NK-92 treated with Interleukin-12 subunit alpha and Interleukin-12 subunit beta, amount 100 ng/mL, for 24 hours (cell line): ENCODE data around the gene CHMP4A.

ENCODE experiments used
- DNase-seq: peaks from one replicate; lab custom pipeline; 2025; lab: John Stamatoyannopoulos, UW

The CHMP4A gene

GRCh38 chr14:24178399-24179178 is 34.7 kb downstream of the CHMP4A start:
- no peak for DNase-seq

DNA sequence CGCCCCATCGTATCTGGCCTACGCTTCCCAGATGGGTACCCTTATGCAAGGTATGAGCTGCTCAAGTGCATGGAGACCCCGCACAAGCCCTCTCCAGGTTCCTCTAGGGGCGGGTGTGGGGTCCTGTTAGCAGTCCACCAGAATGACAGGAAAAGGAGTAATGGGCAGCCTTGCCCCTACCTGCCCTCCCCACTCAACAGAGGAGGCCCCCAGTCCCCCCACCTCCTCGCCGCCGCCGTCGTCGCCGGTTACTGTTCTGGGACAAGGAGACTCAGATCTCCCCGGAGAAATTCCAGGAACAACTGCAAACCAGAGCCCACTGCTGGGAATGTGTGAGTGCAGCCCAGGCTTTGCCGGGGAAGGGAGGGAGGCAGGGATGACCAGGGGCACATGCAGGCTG is 35.4 kb downstream of the CHMP4A start:
- no peak for DNase-seq

- no peak for DNase-seq
These were observed 36.1 kb downstream of the CHMP4A start for GRCh38 chr14:24177041-24177825.

GRCh38 chr14:24176599-24176998 is 36.7 kb downstream of the CHMP4A start:
- no peak for DNase-seq

DNA sequence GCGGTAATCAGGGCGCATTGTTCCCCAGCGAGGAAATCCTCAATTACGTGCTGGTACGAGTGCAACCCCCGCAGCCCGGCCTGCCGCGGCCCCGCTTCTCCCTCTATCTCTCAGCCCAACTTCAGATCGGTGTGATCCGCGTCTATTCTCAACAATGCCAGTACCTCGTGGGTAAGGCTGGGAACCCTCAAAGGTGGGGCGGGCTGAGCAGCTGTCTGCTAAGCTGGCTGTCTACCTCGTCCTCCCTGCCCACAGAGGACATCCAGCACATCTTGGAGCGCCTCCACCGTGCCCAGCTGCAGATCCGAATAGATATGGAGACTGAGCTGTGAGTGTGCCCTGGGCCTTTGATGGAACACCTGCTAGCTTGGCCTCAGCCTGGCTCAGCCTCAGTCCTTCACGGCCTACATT is 40.4 kb downstream of the CHMP4A start:
- DNase-seq: no peak

DNA sequence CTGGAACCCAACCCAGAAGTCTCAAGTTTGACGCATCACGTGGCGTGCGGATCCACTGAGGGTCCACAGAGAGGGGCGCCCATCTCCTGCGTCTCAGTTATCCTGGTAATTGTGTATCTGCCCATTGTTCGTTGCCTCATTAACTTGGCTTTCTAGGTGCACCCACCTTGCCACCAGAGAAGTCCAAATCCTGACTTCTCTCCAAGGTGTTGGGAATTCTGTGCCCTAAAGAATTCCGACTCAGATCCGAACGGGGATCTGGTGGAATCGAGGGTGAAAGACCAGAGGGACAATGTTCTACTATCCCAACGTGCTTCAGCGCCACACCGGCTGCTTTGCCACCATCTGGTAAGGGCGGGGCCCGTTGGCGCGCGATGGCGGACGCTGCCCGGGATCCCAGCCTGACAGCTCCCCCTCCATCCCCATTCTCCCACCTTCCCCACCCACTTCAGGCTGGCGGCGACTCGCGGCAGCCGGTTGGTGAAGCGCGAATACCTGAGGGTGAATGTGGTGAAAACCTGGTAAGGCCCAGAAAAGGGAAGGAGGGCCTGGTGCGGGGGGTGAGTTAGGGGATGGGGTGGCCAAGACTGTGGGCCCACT is 40.9 kb downstream of the CHMP4A start:
- DNase-seq: no peak

DNA sequence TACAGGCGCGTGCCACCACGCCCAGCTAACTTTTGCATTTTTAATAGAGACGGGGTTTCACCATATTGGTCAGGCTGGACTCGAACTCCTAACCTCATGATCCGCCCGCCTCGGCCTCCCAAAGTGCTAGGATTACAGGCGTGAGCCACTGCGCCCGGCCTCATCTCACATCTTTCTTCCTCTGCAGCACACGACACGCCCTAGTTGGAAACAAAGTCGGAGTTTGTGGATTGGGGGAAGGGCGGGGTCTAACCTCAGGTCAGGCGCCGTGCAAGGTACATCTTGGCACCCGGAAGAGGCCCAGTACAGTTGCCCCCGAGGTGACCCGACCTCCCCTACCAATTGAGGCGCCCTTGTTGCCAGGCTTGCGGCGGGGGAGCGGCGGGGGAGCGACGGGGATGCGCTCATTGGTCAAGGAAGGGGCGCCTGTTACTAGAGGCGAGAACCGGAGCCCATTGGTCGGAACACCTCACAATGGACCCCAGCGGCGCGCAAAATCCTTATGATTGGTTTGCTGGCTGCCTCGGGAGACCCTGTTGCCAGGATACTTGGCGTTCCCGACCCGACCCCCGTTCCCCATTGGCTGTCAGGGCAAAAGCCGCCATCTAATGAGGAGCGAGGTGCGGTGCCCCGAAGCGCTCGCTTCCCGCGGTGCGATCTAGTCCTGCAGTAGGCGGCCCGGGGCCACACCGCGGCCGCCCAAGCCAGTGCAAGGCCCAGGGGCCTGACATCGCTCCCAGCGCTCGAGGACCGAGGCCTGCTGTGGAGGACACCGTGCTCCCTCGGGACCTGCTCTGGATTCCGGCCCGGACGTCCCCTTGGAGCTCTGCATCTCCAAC is 41.6 kb downstream of the CHMP4A start, which contains the start of gene REC8:
Gene REC8 (plus strand): TSS at position 659 of the 839 bp plus-strand sequence. CDS start 473 bp downstream, outside the sequence.
- DNase-seq: no peak

GRCh38 chr14:24167469-24168114 is 45.7 kb downstream of the CHMP4A start:
- DNase-seq: no peak

DNA sequence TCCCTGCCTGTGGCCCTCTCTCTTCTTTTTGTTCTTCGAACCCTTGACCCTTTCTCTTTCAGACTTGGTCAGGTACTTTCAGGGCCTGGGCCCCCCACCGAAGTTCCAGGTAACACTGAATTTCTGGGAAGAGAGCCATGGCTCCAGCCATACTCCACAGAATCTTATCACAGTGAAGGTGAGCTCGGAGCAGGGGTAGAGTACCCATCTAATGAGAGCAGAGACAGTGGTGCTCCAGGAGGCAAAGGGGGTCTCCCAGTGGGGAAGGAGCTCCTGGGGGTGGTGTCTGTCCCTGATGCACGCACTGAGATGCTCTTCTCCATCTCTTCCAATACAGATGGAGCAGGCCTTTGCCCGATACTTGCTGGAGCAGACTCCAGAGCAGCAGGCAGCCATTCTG is 47.5 kb downstream of the CHMP4A start:
- no peak for DNase-seq

DNA sequence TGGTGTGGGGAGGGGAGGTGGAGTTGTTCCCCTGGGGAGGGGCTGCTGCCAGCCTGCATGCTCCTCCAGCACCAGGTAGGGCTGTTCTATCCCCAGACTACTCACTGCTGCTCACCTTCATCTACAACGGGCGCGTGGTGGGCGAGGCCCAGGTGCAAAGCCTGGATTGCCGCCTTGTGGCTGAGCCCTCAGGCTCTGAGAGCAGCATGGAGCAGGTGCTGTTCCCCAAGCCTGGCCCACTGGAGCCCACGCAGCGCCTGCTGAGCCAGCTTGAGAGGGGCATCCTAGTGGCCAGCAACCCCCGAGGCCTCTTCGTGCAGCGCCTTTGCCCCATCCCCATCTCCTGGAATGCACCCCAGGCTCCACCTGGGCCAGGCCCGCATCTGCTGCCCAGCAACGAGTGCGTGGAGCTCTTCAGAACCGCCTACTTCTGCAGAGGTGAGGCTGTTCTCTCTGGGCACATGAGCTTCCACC is 48.7 kb downstream of the CHMP4A start:
- no peak for DNase-seq

- no peak for DNase-seq
These were observed 51.2 kb downstream of the CHMP4A start for GRCh38 chr14:24162093-24162492.

GRCh38 chr14:24160850-24161804 is 52.2 kb downstream of the CHMP4A start, which contains the start of gene IRF9:
Gene IRF9 (plus strand): TSS chr14:24161265. CDS start chr14:24162145, 880 bp downstream.
- DNase-seq: peak; percentile 88

DNA sequence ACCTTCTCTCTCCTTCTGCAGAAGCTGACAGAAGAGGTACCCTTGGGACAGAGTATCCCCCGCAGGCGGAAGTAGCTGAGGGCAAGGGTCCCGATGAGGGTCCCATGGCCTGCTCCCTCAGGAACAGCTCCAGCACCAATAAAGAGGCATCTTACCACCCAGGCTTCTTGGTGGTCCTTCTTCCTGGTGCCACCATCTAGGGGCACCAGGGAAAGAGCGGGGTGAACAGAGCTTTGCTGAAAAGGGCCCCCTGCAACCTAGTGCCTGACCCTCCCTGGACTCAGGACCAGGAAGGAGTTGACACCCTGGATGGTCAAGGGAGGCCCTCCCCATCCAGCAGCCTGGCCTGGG is 52.8 kb downstream of the CHMP4A start:
- DNase-seq: no peak

- DNase-seq: no peak
These were observed 53.4 kb downstream of the CHMP4A start for GRCh38 chr14:24159777-24160498.
